Right ventricle myocardium superior (tissue), 1 donor: Measurements from ENCODE around the gene KLHL11. TPM values are rescaled to one million over a fixed set of nuclear protein-coding genes. Genes with fewer than 3 reads are reported as not detected.
A peak's percentile ranks its signal among the peaks of the same experiment; 100 is the strongest.

Experiments used
- ATAC-seq: fragments of 200-7000 bp; cut with Tn5 transposase; one replicate; pipeline ENCODE4 v1.9.1; 2020; ENCODE audit warnings: mild to moderate bottlenecking; ENCODE audit not compliant: poor library complexity
- DNase-seq: peaks from one replicate; pipeline ENCODE4 v3.0.0-alpha.2; 2020
- intact Hi-C: fragments of 100-400 bp; cut with DNase I; formaldehyde crosslinking; loops from one replicate; pipeline ENCODE4 v1.11.2; 2022
- long read RNA-seq: library from polyadenylated mRNA; unstranded; transcript quantifications from one replicate; pipeline ENCODE4 v2.0.0, GENCODE V29; 2021
- total RNA-seq: library from RNA; stranded (reverse); fragmentation: NEBNext Ultra II Directional; extraction: Animal tissue kit (Norgen Biotek cat#: 25700); gene quantifications from one replicate; pipeline ENCODE4 v1.2.1, GENCODE V29; 2021
- donor health status: DM: no; HTN: yes; CAD: no; lungs with severe emphysema.

KLHL11 gene, protein sequence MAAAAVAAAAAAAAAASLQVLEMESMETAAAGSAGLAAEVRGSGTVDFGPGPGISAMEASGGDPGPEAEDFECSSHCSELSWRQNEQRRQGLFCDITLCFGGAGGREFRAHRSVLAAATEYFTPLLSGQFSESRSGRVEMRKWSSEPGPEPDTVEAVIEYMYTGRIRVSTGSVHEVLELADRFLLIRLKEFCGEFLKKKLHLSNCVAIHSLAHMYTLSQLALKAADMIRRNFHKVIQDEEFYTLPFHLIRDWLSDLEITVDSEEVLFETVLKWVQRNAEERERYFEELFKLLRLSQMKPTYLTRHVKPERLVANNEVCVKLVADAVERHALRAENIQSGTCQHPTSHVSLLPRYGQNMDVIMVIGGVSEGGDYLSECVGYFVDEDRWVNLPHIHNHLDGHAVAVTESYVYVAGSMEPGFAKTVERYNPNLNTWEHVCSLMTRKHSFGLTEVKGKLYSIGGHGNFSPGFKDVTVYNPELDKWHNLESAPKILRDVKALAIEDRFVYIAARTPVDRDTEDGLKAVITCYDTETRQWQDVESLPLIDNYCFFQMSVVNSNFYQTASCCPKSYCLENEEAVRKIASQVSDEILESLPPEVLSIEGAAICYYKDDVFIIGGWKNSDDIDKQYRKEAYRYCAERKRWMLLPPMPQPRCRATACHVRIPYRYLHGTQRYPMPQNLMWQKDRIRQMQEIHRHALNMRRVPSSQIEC
- 3.0 TPM for total RNA-seq
- long read RNA-seq, partial matches to known transcripts: 0 of 2 reads
- long read RNA-seq, other reads (novel, unspliced or antisense): 2 of 2 reads

GRCh38 chr17:41864836-41865595 lies at the start of gene KLHL11:
KLHL11 (minus strand) TSS chr17:41865423; CDS start chr17:41865370, 53 bp downstream.
- DNase-seq: peak; percentile 93
- intact Hi-C loops: no loop called here
- peak; percentile 99 for ATAC-seq

- intact Hi-C loops: no loop called here
- DNase-seq (no peak), ATAC-seq (no peak)
Measured at GRCh38 chr17:41915020-41915419, 49.8 kb upstream of the KLHL11 start.

GRCh38 chr17:41914358-41914766 lies 49.1 kb upstream of the KLHL11 start:
- no peak for ATAC-seq
- peak; percentile 54 for DNase-seq
- intact Hi-C loops: no loop called here

GRCh38 chr17:41913798-41914197 lies 48.6 kb upstream of the KLHL11 start:
- intact Hi-C loops: no loop called here
- ATAC-seq (no peak), DNase-seq (no peak)

- intact Hi-C loops: no loop called here
- no peak for DNase-seq
- no peak for ATAC-seq
Measured at GRCh38 chr17:41912925-41913324, 47.7 kb upstream of the KLHL11 start.

DNA sequence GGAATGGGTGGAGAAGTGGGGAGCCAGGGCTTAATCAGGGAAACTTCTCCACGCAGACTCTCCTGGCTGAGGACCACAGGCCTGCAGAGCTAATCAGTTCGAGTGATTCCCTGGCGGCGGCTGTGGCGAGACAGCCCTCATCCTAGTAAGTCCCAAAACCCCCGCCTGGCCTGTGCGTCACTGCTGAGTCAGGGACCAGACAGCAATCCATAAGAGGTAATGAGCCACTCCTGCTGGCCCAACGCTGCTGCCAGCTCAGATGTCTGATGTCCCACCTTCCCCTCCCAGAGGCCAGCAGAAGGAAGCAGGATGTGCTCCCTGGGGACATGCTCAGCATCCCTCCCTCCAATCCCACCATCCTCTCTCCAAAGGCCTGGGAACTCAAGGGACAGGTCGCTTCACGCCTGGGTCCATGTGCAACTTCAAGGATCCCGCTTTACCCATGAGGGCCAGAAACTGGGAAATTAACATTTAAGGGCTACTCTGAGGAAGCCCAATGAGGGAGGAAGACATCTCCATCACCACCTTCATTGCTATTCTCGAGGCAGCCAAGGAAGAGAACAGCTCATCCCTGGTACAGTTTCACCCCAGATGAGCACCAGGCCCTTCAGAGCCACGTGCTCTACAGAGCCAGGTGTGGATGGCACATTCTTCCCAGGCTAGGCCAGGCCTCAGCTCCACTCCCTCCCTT lies 45.6 kb upstream of the KLHL11 start:
- DNase-seq (no peak), ATAC-seq (no peak)
- intact Hi-C loops: no loop called here

- ATAC-seq: no peak
- intact Hi-C loops: no loop called here
- DNase-seq: no peak
Measured at GRCh38 chr17:41909088-41909487, 43.9 kb upstream of the KLHL11 start.

DNA sequence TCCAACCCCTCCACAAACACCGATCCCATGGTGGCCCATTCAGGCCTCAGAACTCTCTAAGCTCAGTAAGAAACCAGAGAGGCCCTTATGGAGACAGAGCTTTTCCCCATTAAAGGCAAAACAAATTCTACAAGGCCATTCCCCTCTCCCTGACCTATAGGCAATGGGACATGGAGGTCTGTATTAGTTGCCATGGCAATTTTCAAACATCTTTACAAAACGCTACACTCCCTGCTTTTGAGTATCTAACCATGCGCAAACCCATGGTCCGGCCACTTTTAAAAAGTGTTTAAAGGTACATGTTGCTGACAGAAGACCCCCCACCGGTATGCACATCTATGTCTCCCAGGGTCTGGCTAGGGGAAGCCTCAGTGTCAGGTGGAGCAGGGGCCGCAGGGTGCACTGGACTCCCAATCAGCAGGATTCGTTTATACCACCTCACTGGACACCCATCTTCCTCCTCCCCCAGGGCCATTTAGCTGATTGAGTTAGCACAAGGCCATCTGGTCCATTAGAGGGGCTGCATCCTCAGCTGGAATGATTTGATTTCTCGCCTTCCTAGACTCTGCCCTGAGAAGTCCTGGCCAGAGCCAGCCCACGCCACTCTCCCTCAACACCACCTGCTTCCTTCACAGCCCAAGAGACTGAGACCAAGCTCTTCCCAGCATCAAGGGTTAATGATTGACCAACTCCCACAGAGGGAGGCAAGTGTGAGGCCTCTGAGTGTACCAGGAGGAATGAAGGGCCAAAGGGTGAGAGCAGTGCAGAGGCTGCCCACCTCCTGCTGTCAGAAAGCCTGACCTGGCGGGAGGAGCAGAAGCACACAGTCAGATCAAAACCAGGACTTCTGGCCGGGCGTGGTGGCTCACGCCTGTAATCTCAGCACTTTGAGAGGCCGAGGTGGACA lies 42.7 kb upstream of the KLHL11 start:
- DNase-seq (no peak), ATAC-seq (no peak)
- intact Hi-C loops: no loop called here

GRCh38 chr17:41907185-41907556 lies 41.9 kb upstream of the KLHL11 start:
- no peak for ATAC-seq
- intact Hi-C loops: no loop called here
- DNase-seq: no peak

DNA sequence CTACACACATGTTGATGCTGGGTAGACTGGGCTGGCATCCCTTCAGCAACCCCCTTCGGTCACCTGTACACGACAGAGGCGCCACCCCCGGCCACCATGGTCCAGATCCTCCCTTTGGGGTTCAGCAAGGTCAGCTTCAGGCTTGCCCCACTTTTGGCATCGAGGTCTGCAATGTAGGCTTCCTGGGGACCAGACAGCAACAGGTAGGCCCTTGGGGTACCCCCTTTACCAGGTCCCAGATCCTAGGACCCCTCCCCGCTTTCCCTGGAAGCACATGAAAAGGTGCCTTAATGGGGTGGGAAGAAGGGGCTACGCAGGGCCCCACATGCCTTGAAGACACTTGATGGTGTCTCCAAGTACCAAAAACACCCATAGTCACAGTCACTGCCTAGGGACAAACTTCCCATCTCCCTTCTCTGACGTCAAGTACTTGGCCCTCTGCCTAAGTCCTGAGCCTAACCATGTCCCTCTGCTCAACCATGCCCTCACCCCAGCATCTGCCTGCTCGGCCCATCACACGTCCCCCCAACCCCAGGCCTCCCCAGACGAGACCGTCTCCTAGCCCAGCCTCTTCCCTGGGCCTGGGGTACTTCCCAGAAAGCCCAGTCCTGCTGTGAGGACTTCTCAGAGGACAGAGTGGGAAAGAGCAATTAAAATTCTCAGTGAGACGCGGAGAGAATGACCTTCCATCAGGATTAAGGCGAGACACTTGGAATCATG lies 41.4 kb upstream of the KLHL11 start:
- no peak for DNase-seq
- intact Hi-C loops: no loop called here
- ATAC-seq: peak; percentile 39

DNA sequence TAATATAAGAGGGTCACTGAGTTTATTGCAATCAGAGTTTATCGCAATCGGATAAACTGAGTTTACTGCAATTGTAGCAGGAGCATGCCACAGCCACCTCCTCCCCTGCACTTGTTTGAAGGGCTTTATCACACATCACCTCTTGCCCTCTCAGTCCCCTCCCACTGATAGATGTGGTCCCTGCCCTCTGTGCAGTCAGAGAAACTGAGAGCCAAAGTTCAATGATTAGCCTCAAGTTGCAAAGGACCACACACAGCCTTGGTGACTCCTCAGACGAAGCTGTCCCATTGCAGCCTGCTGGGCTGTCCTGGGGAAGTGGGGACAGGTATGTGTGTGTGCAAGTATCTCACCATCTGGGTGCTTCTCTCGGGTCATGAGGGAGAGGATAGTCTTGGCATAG lies 39.9 kb upstream of the KLHL11 start:
- intact Hi-C loops: no loop called here
- no peak for ATAC-seq
- no peak for DNase-seq

GRCh38 chr17:41904242-41904841 lies 39.1 kb upstream of the KLHL11 start:
- no peak for ATAC-seq
- intact Hi-C loops: no loop called here

GRCh38 chr17:41901646-41902045 lies 36.4 kb upstream of the KLHL11 start:
- DNase-seq (no peak), ATAC-seq (no peak)
- intact Hi-C loops: no loop called here

More at GRCh38 chr17:41904242-41904841, 39.1 kb upstream of the KLHL11 start:
- no peak for DNase-seq

DNA sequence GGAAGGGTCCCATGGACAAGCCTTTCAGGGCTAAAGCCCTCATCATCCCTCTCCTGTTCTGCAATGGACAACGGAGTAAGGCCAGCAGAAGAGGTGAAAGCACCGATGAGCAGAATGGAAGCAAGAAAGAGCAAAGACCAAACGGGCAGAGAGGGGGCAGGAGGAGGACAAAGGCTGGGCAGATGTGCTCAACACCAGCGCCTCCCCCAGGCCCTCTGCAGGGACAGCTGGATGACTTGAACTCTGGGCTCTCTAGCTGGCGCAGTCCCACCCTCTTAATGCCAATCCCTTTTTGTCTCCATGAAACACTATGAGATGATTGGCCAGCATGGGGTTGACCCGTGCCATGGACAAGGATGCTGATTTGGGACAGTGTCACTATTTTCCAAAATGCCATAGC lies 31.5 kb upstream of the KLHL11 start:
- intact Hi-C loops: no loop called here
- ATAC-seq (no peak), DNase-seq (no peak)

GRCh38 chr17:41895617-41896016 lies 30.4 kb upstream of the KLHL11 start:
- intact Hi-C loops: no loop called here
- DNase-seq: no peak
- peak; percentile 80 for ATAC-seq

DNA sequence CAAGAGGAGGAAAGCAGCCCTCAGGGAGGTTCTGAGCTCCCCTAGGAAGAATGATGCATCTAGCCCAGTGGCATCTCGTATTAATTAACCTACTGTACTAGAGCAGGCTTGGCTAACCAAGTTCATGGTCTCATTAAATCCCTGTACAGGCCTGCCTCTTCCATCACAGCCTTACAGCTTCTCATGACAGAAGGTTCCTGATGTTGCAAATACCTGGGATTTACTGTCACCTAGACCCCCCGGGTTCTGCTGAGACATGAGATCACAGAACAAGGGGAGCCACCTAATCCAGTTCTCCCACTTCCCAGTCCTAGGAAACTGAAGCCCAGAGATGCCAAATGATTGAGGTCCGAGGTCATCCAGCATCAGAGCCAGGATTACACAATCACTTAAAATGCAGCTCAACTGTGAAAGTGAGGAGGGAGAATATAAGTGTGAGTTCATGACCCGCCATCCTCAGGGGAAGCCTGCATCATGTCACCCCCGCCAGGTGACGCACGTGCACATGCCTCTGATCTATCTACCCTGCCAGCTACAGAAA lies 29.6 kb upstream of the KLHL11 start:
- ATAC-seq: peak; percentile 82
- intact Hi-C loops: no loop called here
- no peak for DNase-seq

- DNase-seq: no peak
- no peak for ATAC-seq
- intact Hi-C loops: no loop called here
Measured at GRCh38 chr17:41893384-41893783, 28.2 kb upstream of the KLHL11 start.
